Measurements from ENCODE around the gene IGF2BP2.

Gene IGF2BP2

GRCh38 chr3:185715091-185715490, 109.8 kb downstream of the IGF2BP2 start:
- DNase-seq (ENCODE audit: low spot score) = no peak
- Histone ChIP-seq H3K27me3 (ENCODE audit: insufficient read depth, poor library complexity, severe bottlenecking) (no peaks in the 10 kb centered on the region), H3K9me3 (ENCODE audit: severe bottlenecking) (no peaks in the 10 kb centered on the region), H3K4me1 (ENCODE audit: insufficient read depth, poor library complexity, severe bottlenecking) (peaks cover 72% of the 10 kb centered on the region), H3K4me3 (ENCODE audit: severe bottlenecking) (no peak overlapping the region), H3K36me3 (ENCODE audit: low read depth) (peaks cover 2% of the 10 kb centered on the region; the same call in 1 of the 2 replicates), H3K27ac (ENCODE audit: poor library complexity, severe bottlenecking) (peak overlapping the region; percentile 91)
- TF ChIP-seq, protein P1, sequence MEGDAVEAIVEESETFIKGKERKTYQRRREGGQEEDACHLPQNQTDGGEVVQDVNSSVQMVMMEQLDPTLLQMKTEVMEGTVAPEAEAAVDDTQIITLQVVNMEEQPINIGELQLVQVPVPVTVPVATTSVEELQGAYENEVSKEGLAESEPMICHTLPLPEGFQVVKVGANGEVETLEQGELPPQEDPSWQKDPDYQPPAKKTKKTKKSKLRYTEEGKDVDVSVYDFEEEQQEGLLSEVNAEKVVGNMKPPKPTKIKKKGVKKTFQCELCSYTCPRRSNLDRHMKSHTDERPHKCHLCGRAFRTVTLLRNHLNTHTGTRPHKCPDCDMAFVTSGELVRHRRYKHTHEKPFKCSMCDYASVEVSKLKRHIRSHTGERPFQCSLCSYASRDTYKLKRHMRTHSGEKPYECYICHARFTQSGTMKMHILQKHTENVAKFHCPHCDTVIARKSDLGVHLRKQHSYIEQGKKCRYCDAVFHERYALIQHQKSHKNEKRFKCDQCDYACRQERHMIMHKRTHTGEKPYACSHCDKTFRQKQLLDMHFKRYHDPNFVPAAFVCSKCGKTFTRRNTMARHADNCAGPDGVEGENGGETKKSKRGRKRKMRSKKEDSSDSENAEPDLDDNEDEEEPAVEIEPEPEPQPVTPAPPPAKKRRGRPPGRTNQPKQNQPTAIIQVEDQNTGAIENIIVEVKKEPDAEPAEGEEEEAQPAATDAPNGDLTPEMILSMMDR (IDR thresholded peaks at IDR 0.05; ENCODE audit: poor library complexity, severe bottlenecking) = no peak
- peak; percentile 55 for ATAC-seq (ENCODE audit: low read depth)

DNA sequence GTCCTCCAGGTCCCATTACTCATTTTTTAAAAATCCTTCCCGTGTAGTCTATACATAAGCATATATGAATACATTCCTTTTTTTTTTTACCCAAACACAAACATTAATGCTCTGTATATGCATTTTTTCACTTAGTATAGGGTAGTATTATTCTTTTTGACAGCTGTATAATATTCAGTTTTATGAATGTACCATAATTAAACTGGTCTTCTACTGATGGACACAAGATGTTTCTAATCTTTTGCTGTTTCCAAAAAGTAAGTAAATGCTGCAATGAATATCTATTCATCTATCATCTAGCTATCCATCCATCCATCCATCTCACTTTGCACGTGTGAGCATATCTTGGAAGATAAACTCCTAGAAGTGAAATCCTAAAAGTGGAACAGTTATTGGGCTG, 110.8 kb downstream of the IGF2BP2 start:
- ATAC-seq (ENCODE audit: low read depth) (no peak), DNase-seq (ENCODE audit: low spot score) (no peak)
- H3K4me3 ChIP-seq (ENCODE audit: severe bottlenecking) = no peak overlapping the region
- TF ChIP-seq, protein P1 (IDR thresholded peaks at IDR 0.05; ENCODE audit: poor library complexity, severe bottlenecking) = no peak
- H3K9me3 ChIP-seq (ENCODE audit: severe bottlenecking) = no peaks in the 10 kb centered on the region
- H3K27me3 ChIP-seq (ENCODE audit: insufficient read depth, poor library complexity, severe bottlenecking) = no peaks in the 10 kb centered on the region
- peaks cover 71% of the 10 kb centered on the region for H3K4me1 ChIP-seq (ENCODE audit: insufficient read depth, poor library complexity, severe bottlenecking)
- peak overlapping the region; percentile 91 for H3K27ac ChIP-seq (ENCODE audit: poor library complexity, severe bottlenecking)
- H3K36me3 ChIP-seq (ENCODE audit: low read depth) = peaks cover 6% of the 10 kb centered on the region; the same call in 1 of the 2 replicates

GRCh38 chr3:185713015-185713414, 111.8 kb downstream of the IGF2BP2 start:
- ATAC-seq (ENCODE audit: low read depth) = no peak
- TF ChIP-seq, protein P1 (IDR thresholded peaks at IDR 0.05; ENCODE audit: poor library complexity, severe bottlenecking) = no peak
- H3K4me1 ChIP-seq (ENCODE audit: insufficient read depth, poor library complexity, severe bottlenecking) = peaks cover 62% of the 10 kb centered on the region
- H3K27me3 ChIP-seq (ENCODE audit: insufficient read depth, poor library complexity, severe bottlenecking) = no peaks in the 10 kb centered on the region
- H3K27ac ChIP-seq (ENCODE audit: poor library complexity, severe bottlenecking) = peak overlapping the region; percentile 62
- no peaks in the 10 kb centered on the region for H3K9me3 ChIP-seq (ENCODE audit: severe bottlenecking)
- no peak overlapping the region for H3K4me3 ChIP-seq (ENCODE audit: severe bottlenecking)
- DNase-seq (ENCODE audit: low spot score) = no peak
- peaks cover 6% of the 10 kb centered on the region; the same call in 1 of the 2 replicates for H3K36me3 ChIP-seq (ENCODE audit: low read depth)

DNA sequence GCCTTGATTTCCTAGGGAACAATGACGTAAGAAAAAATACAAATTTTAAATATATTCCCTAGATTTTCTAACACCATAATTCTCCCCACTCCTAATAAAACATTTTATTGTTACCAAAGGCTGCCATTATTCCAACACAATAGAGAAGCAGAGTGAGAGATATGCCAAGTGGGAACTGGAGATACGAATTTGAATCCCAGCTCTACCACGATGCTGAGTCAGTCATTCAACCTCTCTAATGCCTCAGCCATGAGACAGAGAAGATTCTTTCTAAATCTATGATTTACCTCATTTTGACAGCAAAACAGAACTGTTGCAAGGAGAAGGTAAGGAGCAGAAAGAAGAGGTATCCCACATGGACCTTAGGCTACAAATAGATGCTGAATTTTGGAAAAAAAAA, 112.5 kb downstream of the IGF2BP2 start:
- Histone ChIP-seq H3K36me3 (ENCODE audit: low read depth) (peaks cover 6% of the 10 kb centered on the region; the same call in 1 of the 2 replicates), H3K4me3 (ENCODE audit: severe bottlenecking) (no peak overlapping the region), H3K4me1 (ENCODE audit: insufficient read depth, poor library complexity, severe bottlenecking) (peaks cover 55% of the 10 kb centered on the region), H3K27me3 (ENCODE audit: insufficient read depth, poor library complexity, severe bottlenecking) (no peaks in the 10 kb centered on the region), H3K27ac (ENCODE audit: poor library complexity, severe bottlenecking) (peak overlapping the region; percentile 62), H3K9me3 (ENCODE audit: severe bottlenecking) (no peaks in the 10 kb centered on the region)
- ATAC-seq (ENCODE audit: low read depth) = no peak
- TF ChIP-seq, protein P1 (IDR thresholded peaks at IDR 0.05; ENCODE audit: poor library complexity, severe bottlenecking) = no peak
- DNase-seq (ENCODE audit: low spot score) = no peak

DNA sequence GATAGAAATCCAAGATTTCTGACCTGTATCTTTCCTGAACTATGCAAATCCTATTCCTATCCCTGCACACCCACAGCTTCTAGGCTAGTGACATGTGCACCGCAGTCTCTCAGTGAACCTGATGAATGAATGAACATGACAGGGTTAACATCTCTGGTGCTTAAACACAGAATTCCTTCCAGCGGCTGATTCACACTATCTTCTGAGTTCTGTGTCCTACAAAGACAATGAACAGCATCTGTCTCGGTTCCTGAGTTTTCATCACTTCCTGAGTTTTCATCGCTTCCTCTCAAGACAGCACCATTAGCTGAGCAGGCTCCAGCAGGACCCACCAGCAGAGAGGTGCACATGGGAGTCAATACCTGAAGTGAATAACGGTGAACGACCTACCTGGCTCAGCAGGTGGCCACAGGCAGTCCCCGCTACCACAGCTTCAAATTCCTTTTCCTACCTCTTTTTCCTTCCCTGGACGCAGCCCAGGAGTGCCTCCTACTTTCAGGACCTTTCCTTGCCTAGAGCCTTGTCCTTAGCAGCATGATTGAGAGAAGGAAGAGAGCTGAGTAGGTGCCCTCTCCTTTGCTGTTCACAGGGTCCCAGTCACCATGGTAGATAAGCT, 113.5 kb downstream of the IGF2BP2 start:
- H3K4me3 ChIP-seq (ENCODE audit: severe bottlenecking) = no peak overlapping the region

More for the DNA sequence above, 113.5 kb downstream of the IGF2BP2 start:
- Histone ChIP-seq H3K9me3 (ENCODE audit: severe bottlenecking) (no peaks in the 10 kb centered on the region), H3K27ac (ENCODE audit: poor library complexity, severe bottlenecking) (peak overlapping the region; percentile 62), H3K4me1 (ENCODE audit: insufficient read depth, poor library complexity, severe bottlenecking) (peaks cover 46% of the 10 kb centered on the region), H3K27me3 (ENCODE audit: insufficient read depth, poor library complexity, severe bottlenecking) (no peaks in the 10 kb centered on the region), H3K36me3 (ENCODE audit: low read depth) (peaks cover 6% of the 10 kb centered on the region; the same call in 1 of the 2 replicates)
- DNase-seq (ENCODE audit: low spot score) (no peak), ATAC-seq (ENCODE audit: low read depth) (peak; percentile 48)
- TF ChIP-seq, protein P1 (IDR thresholded peaks at IDR 0.05; ENCODE audit: poor library complexity, severe bottlenecking) = no peak

All from RWPE2 (cell line).